H1 (cell line): ENCODE data around the gene HTR4. TPM values are rescaled to one million over a fixed set of nuclear protein-coding genes. Genes with fewer than 3 reads are reported as not detected.

Experiments used
- polyA plus RNA-seq, 7 experiments: library from polyadenylated mRNA; depleted of rRNA in 3 of 7; stranded (reverse) in 5 of 7; unstranded in 2 of 7; fragments of >200 nt in 5 of 7; fragments of 200-250 nt in 2 of 7; gene quantifications; 1 replicate in 5 of 7; 2 replicates in 1 of 7; 4 replicates in 1 of 7; pipeline versions ENCODE4 v1.2.1 to v1.2.3, GENCODE V29; 2011 to 2013; ENCODE audit warnings: missing spikeins in 2 of 7, mixed read lengths in 2 of 7
- total RNA-seq: library from RNA; stranded (reverse); fragmentation: NEBNext Ultra II Directional; extraction: Animal tissue kit (Norgen Biotek cat#: 25700); gene quantifications from 2 replicates; pipeline ENCODE4 v1.2.1, GENCODE V29; 2021
- TF ChIP-seq, protein P1 (sequence below): IDR thresholded peaks from 2 replicates; pipeline ENCODE4 v1.6.1; 2011; ENCODE audit warnings: low read depth, mild to moderate bottlenecking, low read length; ENCODE audit not compliant: insufficient read depth
- TF ChIP-seq, protein P2 (sequence below): IDR thresholded peaks from 2 replicates; pipeline ENCODE4 v1.6.1; 2011; ENCODE audit warnings: low read length, improper control_type of control experiment

Gene HTR4
- total and polyA plus RNA-seq, 2 of the 8 experiments (the other 6 are each of a cell fraction or from before 2014, with no cell fraction given): not detected

DNA sequence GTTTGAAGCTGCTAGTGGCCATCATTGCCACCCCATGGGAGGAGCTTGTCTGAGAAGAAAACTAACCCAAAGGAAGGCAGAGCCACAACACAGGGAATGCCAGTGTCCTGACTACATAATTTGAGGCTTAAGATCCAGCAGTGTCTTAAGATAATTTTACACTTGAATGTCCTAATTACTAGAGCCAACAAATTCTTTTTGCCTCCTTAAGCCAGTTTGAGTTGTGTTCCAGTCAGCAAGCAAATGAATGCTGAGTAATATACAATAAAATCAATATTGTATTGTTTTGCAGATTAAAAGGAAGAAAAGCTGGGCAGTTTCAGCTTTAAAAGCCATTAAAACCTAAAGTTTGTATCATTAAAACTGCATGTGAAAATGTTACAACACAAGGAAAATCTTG lies 13.9 kb downstream of the HTR4 start (continued):
- TF ChIP-seq, protein P1, sequence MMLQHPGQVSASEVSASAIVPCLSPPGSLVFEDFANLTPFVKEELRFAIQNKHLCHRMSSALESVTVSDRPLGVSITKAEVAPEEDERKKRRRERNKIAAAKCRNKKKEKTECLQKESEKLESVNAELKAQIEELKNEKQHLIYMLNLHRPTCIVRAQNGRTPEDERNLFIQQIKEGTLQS: no peak
- TF ChIP-seq, protein P2, sequence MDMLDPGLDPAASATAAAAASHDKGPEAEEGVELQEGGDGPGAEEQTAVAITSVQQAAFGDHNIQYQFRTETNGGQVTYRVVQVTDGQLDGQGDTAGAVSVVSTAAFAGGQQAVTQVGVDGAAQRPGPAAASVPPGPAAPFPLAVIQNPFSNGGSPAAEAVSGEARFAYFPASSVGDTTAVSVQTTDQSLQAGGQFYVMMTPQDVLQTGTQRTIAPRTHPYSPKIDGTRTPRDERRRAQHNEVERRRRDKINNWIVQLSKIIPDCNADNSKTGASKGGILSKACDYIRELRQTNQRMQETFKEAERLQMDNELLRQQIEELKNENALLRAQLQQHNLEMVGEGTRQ: no peak
